Measurements from ENCODE around the gene AVP.

The AVP gene

GRCh38 chr20:3042625-3043024 is 41.9 kb downstream of the AVP start:
- no peak for TF ChIP-seq CTCF (IDR thresholded peaks at IDR 0.05; ENCODE audit: low read depth, low read length)
- Histone ChIP-seq H3K4me1 (no peaks in the 10 kb centered on the region), H3K4me3 (ENCODE audit: low read depth, low read length) (no peak overlapping the region), H3K27me3 (no peaks in the 10 kb centered on the region), H3K36me3 (peaks cover 2% of the 10 kb centered on the region), H3K9me3 (no peaks in the 10 kb centered on the region)
- no peak for DNase-seq

DNA sequence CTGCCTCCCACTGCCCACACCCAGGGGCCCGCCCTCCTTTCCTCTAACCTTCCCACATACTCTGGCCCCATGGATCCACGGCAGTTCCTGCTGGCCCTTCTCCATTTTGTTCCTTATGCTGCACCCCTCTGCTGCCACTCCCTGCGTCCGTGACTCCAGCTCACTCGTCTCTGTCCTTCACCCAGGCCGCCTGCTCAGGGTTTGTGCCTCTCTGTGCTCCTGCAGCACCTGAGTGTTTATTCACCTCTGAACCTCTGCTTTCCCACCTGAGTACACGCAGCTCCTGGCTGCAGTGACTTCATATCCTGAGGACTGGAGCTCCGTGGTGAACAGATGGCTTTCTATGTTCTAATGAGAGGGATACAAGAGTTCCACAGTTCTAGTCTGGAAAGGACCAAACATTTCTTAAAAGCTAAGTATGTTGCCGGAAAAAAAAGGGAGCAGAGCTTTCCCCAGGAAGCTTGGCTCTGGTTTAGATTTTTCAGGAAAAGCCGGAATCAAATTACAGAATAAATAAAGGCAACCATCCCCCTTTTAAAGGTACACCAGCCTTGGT is 42.6 kb downstream of the AVP start:
- Histone ChIP-seq H3K27me3 (no peaks in the 10 kb centered on the region), H3K36me3 (no peaks in the 10 kb centered on the region), H3K4me3 (ENCODE audit: low read depth, low read length) (no peak overlapping the region), H3K9me3 (no peaks in the 10 kb centered on the region), H3K4me1 (no peaks in the 10 kb centered on the region)
- no peak for DNase-seq
- no peak for TF ChIP-seq CTCF (IDR thresholded peaks at IDR 0.05; ENCODE audit: low read depth, low read length)

- no peak overlapping the region for H3K4me3 ChIP-seq (ENCODE audit: low read depth, low read length)
- TF ChIP-seq CTCF (IDR thresholded peaks at IDR 0.05; ENCODE audit: low read depth, low read length) = no peak
- no peaks in the 10 kb centered on the region for H3K4me1 ChIP-seq
- H3K36me3 ChIP-seq = no peaks in the 10 kb centered on the region
- no peak for DNase-seq
- H3K27me3 ChIP-seq = no peaks in the 10 kb centered on the region
- no peaks in the 10 kb centered on the region for H3K9me3 ChIP-seq
Observed at GRCh38 chr20:3040086-3040485, 44.4 kb downstream of the AVP start.

DNA sequence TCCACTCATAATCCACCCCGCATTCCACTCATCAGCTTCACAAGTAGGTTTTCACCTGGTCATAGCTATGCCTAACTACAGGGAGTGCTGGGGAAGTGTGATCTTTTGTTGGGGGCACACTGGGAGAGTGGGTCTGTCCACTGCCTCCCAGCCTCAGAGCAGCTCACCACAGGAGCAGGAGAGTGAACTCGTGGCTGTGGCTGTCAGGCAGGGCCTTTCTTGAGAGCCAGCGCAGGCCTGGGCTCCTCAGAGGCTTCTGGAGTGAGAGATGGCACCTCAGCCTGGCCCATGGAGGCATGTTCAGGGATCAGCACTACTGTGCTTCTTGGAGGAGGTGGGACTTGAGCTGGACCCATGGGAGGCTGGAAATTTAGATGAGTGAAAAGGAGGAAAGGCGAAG is 45.1 kb downstream of the AVP start:
- no peak overlapping the region for H3K4me3 ChIP-seq (ENCODE audit: low read depth, low read length)
- no peaks in the 10 kb centered on the region for H3K36me3 ChIP-seq
- no peaks in the 10 kb centered on the region for H3K27me3 ChIP-seq
- H3K4me1 ChIP-seq = no peaks in the 10 kb centered on the region
- no peak for TF ChIP-seq CTCF (IDR thresholded peaks at IDR 0.05; ENCODE audit: low read depth, low read length)
- DNase-seq = no peak
- no peaks in the 10 kb centered on the region for H3K9me3 ChIP-seq

DNA sequence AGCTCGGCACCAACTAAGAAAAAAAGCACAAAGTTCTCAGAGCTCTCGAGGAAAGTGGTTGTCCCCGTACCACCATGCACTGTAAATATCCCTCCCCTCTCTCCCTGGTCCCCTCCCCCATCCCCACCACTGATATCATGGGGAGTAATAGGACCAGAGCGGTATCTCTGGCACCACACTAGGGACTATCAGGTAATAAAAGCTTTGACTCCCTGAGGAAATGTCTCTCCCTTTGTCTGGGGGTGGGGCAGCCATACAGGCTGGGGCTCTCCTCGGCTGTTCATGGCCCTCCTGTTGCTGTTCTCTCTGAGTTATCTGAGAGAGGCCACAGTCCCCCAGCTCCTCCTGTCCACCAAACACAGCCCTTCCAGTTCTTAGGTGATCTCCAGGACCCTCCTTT is 46.1 kb downstream of the AVP start:
- no peak for DNase-seq
- Histone ChIP-seq H3K36me3 (no peaks in the 10 kb centered on the region), H3K4me1 (no peaks in the 10 kb centered on the region), H3K4me3 (ENCODE audit: low read depth, low read length) (no peak overlapping the region), H3K27me3 (no peaks in the 10 kb centered on the region), H3K9me3 (no peaks in the 10 kb centered on the region)
- TF ChIP-seq CTCF (IDR thresholded peaks at IDR 0.05; ENCODE audit: low read depth, low read length) = no peak

- Histone ChIP-seq H3K27me3 (no peaks in the 10 kb centered on the region), H3K4me1 (no peaks in the 10 kb centered on the region), H3K9me3 (no peaks in the 10 kb centered on the region), H3K4me3 (ENCODE audit: low read depth, low read length) (no peak overlapping the region), H3K36me3 (no peaks in the 10 kb centered on the region)
- TF ChIP-seq CTCF (IDR thresholded peaks at IDR 0.05; ENCODE audit: low read depth, low read length) = no peak
- DNase-seq = no peak
Observed at GRCh38 chr20:3037654-3038053, 46.9 kb downstream of the AVP start.

Measured in BE2C (cell line).